Vagina (tissue), 2 donors: ENCODE measurements around the gene UBE2Z. TPM values are rescaled to one million over a fixed set of nuclear protein-coding genes. Genes with fewer than 3 reads are reported as not detected.
A peak's percentile ranks its signal among the peaks of the same experiment; 100 is the strongest.

Source experiments
- DNase-seq, 2 donors: peaks; one replicate each; pipeline ENCODE4 v3.0.0-alpha.2; 2017; ENCODE audit errors: extremely low spot score in 2 of 2
- H3K27ac ChIP-seq: fragments of 200-600 bp; sonication (generic); one replicate; pipeline ENCODE4 v1.5.1; 2019
- H3K27me3 ChIP-seq: fragments of 200-600 bp; sonication (generic); one replicate; pipeline ENCODE4 v1.5.1; 2019
- H3K36me3 ChIP-seq, 2 donors: fragments of 200-600 bp; sonication (generic); one replicate each; pipeline ENCODE4 v1.5.1; 2017 to 2019
- H3K4me1 ChIP-seq: fragments of 200-600 bp; sonication (generic); one replicate; pipeline ENCODE4 v1.5.1; 2019
- H3K4me3 ChIP-seq, 2 donors: fragments of 200-600 bp; sonication (generic); 1 replicate in 1 of 2; 2 replicates in 1 of 2; pipeline ENCODE4 v1.5.1; 2016 to 2019
- H3K9me3 ChIP-seq: fragments of 200-600 bp; sonication (generic); one replicate; pipeline ENCODE4 v1.5.1; 2019
- CTCF ChIP-seq, 3 experiments: fragments of 450-650 bp in 2 of 3; fragments of 200-600 bp in 1 of 3; sonication (generic) in 1 of 3; IDR thresholded peaks; one replicate each; pipeline ENCODE4 v1.5.1; 2017 to 2019; ENCODE audit warnings: antibody characterized with exemption in 3 of 3, mild to moderate bottlenecking in 2 of 3, moderate library complexity in 2 of 3
- POLR2A ChIP-seq, 2 donors: fragments of 450-650 bp; IDR thresholded peaks; one replicate each; pipeline ENCODE4 v1.6.1; 2017; ENCODE audit warnings: antibody characterized with exemption in 2 of 2, mild to moderate bottlenecking in 2 of 2, moderate library complexity in 2 of 2
- POLR2AphosphoS5 ChIP-seq, 2 donors: sonication (generic); formaldehyde crosslinking; IDR thresholded peaks; one replicate each; pipeline ENCODE4 v1.9.0; 2017; ENCODE audit warnings: antibody characterized with exemption in 2 of 2, mild to moderate bottlenecking in 2 of 2, low read depth in 1 of 2; ENCODE audit not compliant: insufficient read depth in 1 of 2
- intact Hi-C: fragments of 100-400 bp; cut with DNase I; formaldehyde crosslinking; loops from one replicate; pipeline ENCODE4 v1.15.1; 2023
- total RNA-seq: library from RNA; depleted of rRNA; stranded (reverse); fragments of >200 nt; gene quantifications from one replicate; pipeline ENCODE4 v1.2.3, GENCODE V29; 2016

UBE2Z gene
- total RNA-seq, 1 donor from 2014 or later: 67.3 TPM

GRCh38 chr17:48905987-48906515 is 2.2 kb upstream of the UBE2Z start:
- H3K4me3 ChIP-seq: no peak overlapping the region
- H3K27ac ChIP-seq: no peak overlapping the region
- TF ChIP-seq CTCF (IDR thresholded peaks at IDR 0.05) (no peak), POLR2A (IDR thresholded peaks at IDR 0.05) (no peak), POLR2AphosphoS5 (IDR thresholded peaks at IDR 0.05; ENCODE audit: insufficient read depth in 1 of 2, low read depth in 1 of 2) (no peak)
- H3K36me3 ChIP-seq: no peaks in the 10 kb centered on the region
- no peaks in the 10 kb centered on the region for H3K27me3 ChIP-seq
- H3K4me1 ChIP-seq: peaks cover 27% of the 10 kb centered on the region
- no peak for DNase-seq
- intact Hi-C loops: loop anchor here (10.0 kb wide), 1 partner anchor 1811 kb away; no protein-coding TSS in a partner anchor
- H3K9me3 ChIP-seq: no peaks in the 10 kb centered on the region

DNA sequence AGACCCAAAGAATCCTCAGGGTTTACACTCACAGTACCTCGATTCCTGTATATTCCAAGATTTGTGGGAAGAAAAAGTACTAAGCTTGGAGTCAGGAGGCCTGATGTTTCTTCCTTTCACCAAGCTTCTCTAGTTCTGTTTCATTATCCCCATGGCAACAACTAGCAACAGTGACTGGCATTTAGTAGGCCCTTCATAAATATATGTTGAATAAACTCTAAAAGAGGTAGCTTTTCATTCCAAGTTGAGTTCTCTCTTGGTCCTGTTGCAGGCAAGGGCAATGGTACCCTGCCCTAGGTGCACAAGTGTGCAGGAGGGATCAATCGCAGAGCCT is 527 bp upstream of the UBE2Z start:
- H3K4me3 ChIP-seq: peak overlapping the region; percentile 87 to 96
- H3K27me3 ChIP-seq: no peaks in the 10 kb centered on the region
- no peak for DNase-seq
- TF ChIP-seq POLR2AphosphoS5 (IDR thresholded peaks at IDR 0.05; ENCODE audit: insufficient read depth in 1 of 2, low read depth in 1 of 2) (no peak), CTCF (IDR thresholded peaks at IDR 0.05) (no peak), POLR2A (IDR thresholded peaks at IDR 0.05) (no peak)
- H3K36me3 ChIP-seq: no peaks in the 10 kb centered on the region
- no peaks in the 10 kb centered on the region for H3K9me3 ChIP-seq
- intact Hi-C loops: loop anchor here (10.0 kb wide), 1 partner anchor 1813 kb away; no protein-coding TSS in a partner anchor
- peaks cover 33% of the 10 kb centered on the region for H3K4me1 ChIP-seq
- peak overlapping the region; percentile 93 for H3K27ac ChIP-seq

GRCh38 chr17:48908853-48909394 is 717 bp downstream of the UBE2Z start:
- no peak for TF ChIP-seq POLR2A (IDR thresholded peaks at IDR 0.05)
- no peak for TF ChIP-seq CTCF (IDR thresholded peaks at IDR 0.05)
- no peak for TF ChIP-seq POLR2AphosphoS5 (IDR thresholded peaks at IDR 0.05; ENCODE audit: insufficient read depth in 1 of 2, low read depth in 1 of 2)
- peak overlapping the region; percentile 87 to 96 for H3K4me3 ChIP-seq
- peaks cover 37% of the 10 kb centered on the region for H3K4me1 ChIP-seq
- no peaks in the 10 kb centered on the region for H3K27me3 ChIP-seq
- no peaks in the 10 kb centered on the region for H3K9me3 ChIP-seq
- H3K27ac ChIP-seq: peak overlapping the region; percentile 93
- intact Hi-C loops: loop anchor here (10.0 kb wide), 1 partner anchor 1814 kb away; no protein-coding TSS in a partner anchor
- no peak for DNase-seq
- no peaks in the 10 kb centered on the region for H3K36me3 ChIP-seq

GRCh38 chr17:48909783-48910182 is 1.6 kb downstream of the UBE2Z start:
- intact Hi-C loops: loop anchor here (10.0 kb wide), 1 partner anchor 1815 kb away; no protein-coding TSS in a partner anchor
- H3K4me1 ChIP-seq: peaks cover 42% of the 10 kb centered on the region

More at GRCh38 chr17:48909783-48910182, 1.6 kb downstream of the UBE2Z start:
- no peak for TF ChIP-seq CTCF (IDR thresholded peaks at IDR 0.05)
- TF ChIP-seq POLR2A (IDR thresholded peaks at IDR 0.05): no peak
- no peak for TF ChIP-seq POLR2AphosphoS5 (IDR thresholded peaks at IDR 0.05; ENCODE audit: insufficient read depth in 1 of 2, low read depth in 1 of 2)
- DNase-seq: no peak
- H3K27me3 ChIP-seq: no peaks in the 10 kb centered on the region
- H3K36me3 ChIP-seq: peaks cover 0 to 7% of the 10 kb centered on the region in 2 donors
- peak overlapping the region; percentile 87 to 96 for H3K4me3 ChIP-seq
- H3K27ac ChIP-seq: no peak overlapping the region
- H3K9me3 ChIP-seq: no peaks in the 10 kb centered on the region
